NCI-H460 (cell line): Measurements from ENCODE around the gene TWF1. TPM values are rescaled to one million over a fixed set of nuclear protein-coding genes. Genes with fewer than 3 reads are reported as not detected.
A peak's percentile ranks its signal among the peaks of the same experiment; 100 is the strongest.

Experiments used
- DNase-seq: peaks from one replicate; pipeline ENCODE4 v3.0.0-alpha.2; 2016; ENCODE audit warnings: low read depth; ENCODE audit errors: extremely low read depth
- polyA plus RNA-seq: library from polyadenylated mRNA; depleted of rRNA; stranded (reverse); fragments of >200 nt; gene quantifications from 2 replicates; pipeline ENCODE4 v1.2.3, GENCODE V29; 2014; cell fraction: nucleus; rRNA removed
- total RNA-seq: library from RNA; depleted of rRNA; stranded (reverse); fragments of >200 nt; shearing (Covaris generic); gene quantifications from 2 replicates; pipeline ENCODE4 v1.2.3, GENCODE V29; 2014; rRNA removed

Gene TWF1
- 205 and 226 TPM in 2 replicates for total RNA-seq
- 104 and 138 TPM in 2 replicates for polyA plus RNA-seq

GRCh38 chr12:43805860-43806736, at the start of gene TWF1:
TSS of gene TWF1 (minus strand) at chr12:43806317. CDS start at chr12:43806245, 72 bp downstream.
- peak; percentile 74 for DNase-seq

GRCh38 chr12:43852744-43853143, 46.6 kb upstream of the TWF1 start:
- DNase-seq = no peak

GRCh38 chr12:43848786-43849185, 42.7 kb upstream of the TWF1 start:
- DNase-seq = no peak

- no peak for DNase-seq
Measured at GRCh38 chr12:43848226-43848507, 42.0 kb upstream of the TWF1 start.

GRCh38 chr12:43847425-43848225, 41.5 kb upstream of the TWF1 start:
- DNase-seq = peak; percentile 7

GRCh38 chr12:43842259-43842658, 36.1 kb upstream of the TWF1 start:
- DNase-seq = no peak

GRCh38 chr12:43841253-43841652, 35.1 kb upstream of the TWF1 start:
- no peak for DNase-seq

GRCh38 chr12:43840338-43840737, 34.2 kb upstream of the TWF1 start:
- no peak for DNase-seq

GRCh38 chr12:43836475-43836989, 30.4 kb upstream of the TWF1 start:
- peak; percentile 2 for DNase-seq

GRCh38 chr12:43835656-43836474, 29.7 kb upstream of the TWF1 start, which contains the start of gene TMEM117:
TSS of gene TMEM117 (plus strand) at chr12:43836081.
- DNase-seq = peak; percentile 18

- DNase-seq = no peak
Measured at GRCh38 chr12:43835264-43835655, 29.1 kb upstream of the TWF1 start.

GRCh38 chr12:43832463-43833168, 26.5 kb upstream of the TWF1 start:
- DNase-seq = no peak

- DNase-seq = no peak
Measured at GRCh38 chr12:43827093-43827492, 21.0 kb upstream of the TWF1 start.

- DNase-seq = no peak
Measured at GRCh38 chr12:43826681-43827080, 20.6 kb upstream of the TWF1 start.

- DNase-seq = no peak
Measured at GRCh38 chr12:43824207-43824775, 18.2 kb upstream of the TWF1 start.

- no peak for DNase-seq
Measured at GRCh38 chr12:43816168-43816567, 10.1 kb upstream of the TWF1 start.

- DNase-seq = no peak
Measured at GRCh38 chr12:43815416-43815815, 9.3 kb upstream of the TWF1 start.

GRCh38 chr12:43812926-43813325, 6.8 kb upstream of the TWF1 start:
- DNase-seq = no peak

GRCh38 chr12:43812057-43812456, 5.9 kb upstream of the TWF1 start:
- DNase-seq = no peak

GRCh38 chr12:43807386-43807785, 1.3 kb upstream of the TWF1 start:
- no peak for DNase-seq
